Hepatocyte (in vitro differentiated cells): Measurements from ENCODE around the gene PCK1. TPM values are rescaled to one million over a fixed set of nuclear protein-coding genes. Genes with fewer than 3 reads are reported as not detected.

ENCODE experiments used
- DNase-seq: peaks from one replicate; pipeline ENCODE4 v3.0.0-alpha.2; 2016; ENCODE audit warnings: low spot score
- H2AFZ ChIP-seq: fragments of 200-600 bp; sonication (generic); 2 replicates; pipeline ENCODE4 v1.6.0; 2016; ENCODE audit warnings: antibody characterized with exemption, mild to moderate bottlenecking
- H3K27ac ChIP-seq: fragments of 200-600 bp; sonication (generic); 2 replicates; pipeline ENCODE4 v1.5.1; 2016; ENCODE audit warnings: mild to moderate bottlenecking
- H3K27me3 ChIP-seq: fragments of 200-600 bp; sonication (generic); 2 replicates; pipeline ENCODE4 v1.6.1; 2016
- H3K36me3 ChIP-seq: fragments of 200-600 bp; sonication (generic); replicated peaks from 2 replicates; pipeline ENCODE4 v1.5.1; 2016; ENCODE audit warnings: low read depth; ENCODE audit not compliant: insufficient read depth
- H3K4me1 ChIP-seq: fragments of 200-600 bp; sonication (generic); 2 replicates; pipeline ENCODE4 v1.5.1; 2016; ENCODE audit warnings: mild to moderate bottlenecking, moderate library complexity; ENCODE audit not compliant: insufficient read depth
- H3K4me2 ChIP-seq: fragments of 200-600 bp; sonication (generic); 2 replicates; pipeline ENCODE4 v1.6.0; 2016
- H3K4me3 ChIP-seq: fragments of 200-600 bp; sonication (generic); 2 replicates; pipeline ENCODE4 v1.5.1; 2016; ENCODE audit warnings: mild to moderate bottlenecking
- H3K79me2 ChIP-seq: fragments of 200-600 bp; sonication (generic); 2 replicates; pipeline ENCODE4 v1.6.0; 2017; ENCODE audit warnings: mild to moderate bottlenecking
- H3K9me2 ChIP-seq: fragments of 200-600 bp; sonication (generic); replicated peaks from 2 replicates; pipeline ENCODE4 v1.6.0; 2017; ENCODE audit warnings: mild to moderate bottlenecking; ENCODE audit not compliant: insufficient read depth
- H3K9me3 ChIP-seq: fragments of 200-600 bp; sonication (generic); 2 replicates; pipeline ENCODE4 v1.5.1; 2016; ENCODE audit warnings: low read depth, mild to moderate bottlenecking
- H4K20me1 ChIP-seq: fragments of 200-600 bp; sonication (generic); 2 replicates; pipeline ENCODE4 v1.6.0; 2016; ENCODE audit warnings: mild to moderate bottlenecking; ENCODE audit not compliant: insufficient read depth, poor library complexity, severe bottlenecking
- CTCF ChIP-seq: fragments of 200-600 bp; sonication (generic); IDR thresholded peaks from 2 replicates; pipeline ENCODE4 v1.5.1; 2016; ENCODE audit warnings: antibody characterized with exemption, mild to moderate bottlenecking; ENCODE audit not compliant: poor library complexity
- EZH2 ChIP-seq: fragments of 200-600 bp; sonication (generic); IDR thresholded peaks from 2 replicates; pipeline ENCODE4 v1.6.1; 2016; ENCODE audit warnings: antibody characterized with exemption, mild to moderate bottlenecking, borderline replicate concordance
- EZH2phosphoT487 ChIP-seq: fragments of 200-600 bp; sonication (generic); IDR thresholded peaks from one replicate; pipeline ENCODE4 v1.6.1; 2018; ENCODE audit warnings: antibody characterized with exemption, mild to moderate bottlenecking, low read depth, moderate library complexity; ENCODE audit not compliant: unreplicated experiment, severe bottlenecking
- WGBS: methylation state at CpG from one replicate; pipeline ENCODE4 v1.1.6; 2016; ENCODE audit warnings: low lambda C conversion rate; ENCODE audit errors: missing lambda C conversion rate; 5-methylcytosine and 5-hydroxymethylcytosine counted together
- polyA plus RNA-seq: library from polyadenylated mRNA; unstranded; fragments of >200 nt; fragmentation: Nextera tagmentation; extraction: Ambion mirVana; gene quantifications from 2 replicates; pipeline ENCODE4 v1.2.1, GENCODE V29; 2016
- total RNA-seq: library from RNA; depleted of rRNA; stranded (reverse); fragments of >200 nt; gene quantifications from 2 replicates; pipeline ENCODE4 v1.2.3, GENCODE V29; 2014

The PCK1 gene
- total and polyA plus RNA-seq, 2 experiments from 2014 or later = 11.6 to 12.8 TPM

- Histone ChIP-seq H3K9me2 (no peaks in the 10 kb centered on the region), H2AFZ (no peak overlapping the region), H3K4me1 (peaks cover 30% of the 10 kb centered on the region), H3K4me2 (peak overlapping the region; percentile 39), H3K36me3 (no peaks in the 10 kb centered on the region), H3K27me3 (peaks cover 11% of the 10 kb centered on the region), H3K9me3 (no peaks in the 10 kb centered on the region), H3K27ac (no peak overlapping the region), H4K20me1 (no peaks in the 10 kb centered on the region), H3K79me2 (no peaks in the 10 kb centered on the region), H3K4me3 (no peak overlapping the region)
- no peak for TF ChIP-seq CTCF
- no peak for TF ChIP-seq EZH2
- TF ChIP-seq EZH2phosphoT487 = no peak
- DNase-seq = no peak
- WGBS = 79% methylated on average over 10 of the region's 11 CpGs
Measured at GRCh38 chr20:57579331-57579897, 18.5 kb downstream of the PCK1 start.

GRCh38 chr20:57579898-57580447, 19.1 kb downstream of the PCK1 start:
- no peaks in the 10 kb centered on the region for H3K79me2 ChIP-seq
- TF ChIP-seq EZH2phosphoT487 (no peak), EZH2 (no peak), CTCF (no peak)
- peak overlapping the region; percentile 39 for H3K4me2 ChIP-seq
- no peak overlapping the region for H3K27ac ChIP-seq
- no peaks in the 10 kb centered on the region for H4K20me1 ChIP-seq
- no peaks in the 10 kb centered on the region for H3K9me2 ChIP-seq
- DNase-seq = peak; percentile 39
- H3K9me3 ChIP-seq = no peaks in the 10 kb centered on the region
- no peak overlapping the region for H2AFZ ChIP-seq
- H3K27me3 ChIP-seq = peaks cover 5% of the 10 kb centered on the region
- peaks cover 30% of the 10 kb centered on the region for H3K4me1 ChIP-seq
- H3K36me3 ChIP-seq = no peaks in the 10 kb centered on the region
- 48% methylated on average over 21 of the region's 21 CpGs for WGBS
- no peak overlapping the region for H3K4me3 ChIP-seq

- H4K20me1 ChIP-seq = no peaks in the 10 kb centered on the region
- 84% methylated on average over 12 of the region's 13 CpGs for WGBS
- no peaks in the 10 kb centered on the region for H3K79me2 ChIP-seq
- H3K4me3 ChIP-seq = no peak overlapping the region
- H3K27me3 ChIP-seq = no peaks in the 10 kb centered on the region
- no peaks in the 10 kb centered on the region for H3K9me3 ChIP-seq
- peaks cover 30% of the 10 kb centered on the region for H3K4me1 ChIP-seq
- TF ChIP-seq EZH2phosphoT487 = no peak
- TF ChIP-seq EZH2 = no peak
- no peak for TF ChIP-seq CTCF
- no peak overlapping the region for H3K27ac ChIP-seq
- H2AFZ ChIP-seq = no peak overlapping the region
- H3K36me3 ChIP-seq = no peaks in the 10 kb centered on the region
- no peak overlapping the region for H3K4me2 ChIP-seq
- DNase-seq = no peak
- no peaks in the 10 kb centered on the region for H3K9me2 ChIP-seq
Measured at GRCh38 chr20:57580478-57581201, 19.7 kb downstream of the PCK1 start.
